Erythroblast (primary cell): Measurements from ENCODE around the gene NDOR1.

Experiments used
- GATA1 ChIP-seq: IDR thresholded peaks from 2 replicates; pipeline ENCODE4 v1.6.1; 2011; ENCODE audit warnings: low read depth, mild to moderate bottlenecking, control low read depth, low read length, moderate library complexity
- POLR2A ChIP-seq: IDR thresholded peaks from 2 replicates; pipeline ENCODE4 v1.6.1; 2011; ENCODE audit warnings: mild to moderate bottlenecking, low read length

- TF ChIP-seq GATA1 (no peak), POLR2A (no peak)
These were observed 35.6 kb upstream of the NDOR1 start, which contains the start of gene LRRC26 for GRCh38 chr9:137169896-137170358.
